Right renal cortex interstitium (tissue), 3 donors: Measurements from ENCODE around the gene HYKK. TPM values are rescaled to one million over a fixed set of nuclear protein-coding genes. Genes with fewer than 3 reads are reported as not detected.
"Not testable (repeated sequence)": the region's sequence is repeated elsewhere in the genome, so short reads cannot be mapped to it uniquely, and the experiment has no call there.

Experiments used
- DNase-seq, 3 donors: peaks; one replicate each; pipeline ENCODE4 v3.0.0-alpha.2; 2013; ENCODE audit warnings: low read depth in 3 of 3, low spot score in 2 of 3
- polyA plus RNA-seq, 3 donors: library from polyadenylated mRNA; unstranded; fragments of 120-200 nt; gene quantifications; one replicate each; pipeline ENCODE4 v1.2.1, GENCODE V29; 2013; ENCODE audit not compliant: insufficient read length in 3 of 3

The HYKK gene
- polyA plus RNA-seq, 3 donors = 7.3 to 10.8 (median 8.7) TPM

GRCh38 chr15:78539464-78540140 lies 32.2 kb downstream of the HYKK start:
- DNase-seq = not testable (repeated sequence)

- peak; percentile 82 to 87 (median 85) for DNase-seq
These were observed 32.9 kb downstream of the HYKK start, which contains the start of gene PSMA4 for GRCh38 chr15:78540141-78540870. Gene PSMA4 (plus strand): TSS chr15:78540444. CDS start chr15:78541928, 1,484 bp downstream.

GRCh38 chr15:78540871-78541743 lies 33.7 kb downstream of the HYKK start:
- peak in 1 of 3 donors; percentile 16 for DNase-seq

GRCh38 chr15:78541744-78542034 lies 34.3 kb downstream of the HYKK start:
- DNase-seq = no peak

GRCh38 chr15:78542647-78543046 lies 35.3 kb downstream of the HYKK start:
- DNase-seq = no peak

- no peak for DNase-seq
These were observed 42.8 kb downstream of the HYKK start for GRCh38 chr15:78550194-78550593.

- no peak for DNase-seq
These were observed 43.4 kb downstream of the HYKK start for GRCh38 chr15:78550815-78551214.

- no peak for DNase-seq
These were observed 44.5 kb downstream of the HYKK start for GRCh38 chr15:78551902-78552301.

- DNase-seq = no peak
These were observed 45.2 kb downstream of the HYKK start for GRCh38 chr15:78552597-78552996.

- DNase-seq = not testable (repeated sequence)
These were observed 52.8 kb downstream of the HYKK start for GRCh38 chr15:78560201-78560600.

GRCh38 chr15:78561490-78561889 lies 54.1 kb downstream of the HYKK start:
- DNase-seq = no peak

- no peak for DNase-seq
These were observed 55.7 kb downstream of the HYKK start for GRCh38 chr15:78563092-78563491.

- no peak for DNase-seq
These were observed 57.3 kb downstream of the HYKK start for GRCh38 chr15:78564743-78565096.

GRCh38 chr15:78565097-78565950 lies 57.9 kb downstream of the HYKK start, which contains the start of gene CHRNA5:
Gene CHRNA5 (plus strand): TSS chr15:78565520. CDS start chr15:78565720, 200 bp downstream.
- DNase-seq = peak; percentile 50 to 79 (median 67)

GRCh38 chr15:78565951-78566774 lies 58.8 kb downstream of the HYKK start:
- peak; percentile 17 to 40 (median 27) for DNase-seq

- DNase-seq = no peak
These were observed 60.2 kb downstream of the HYKK start for GRCh38 chr15:78567531-78567930.

- DNase-seq = no peak
These were observed 63.3 kb downstream of the HYKK start for GRCh38 chr15:78570710-78571109.

- no peak for DNase-seq
These were observed 64.0 kb downstream of the HYKK start for GRCh38 chr15:78571382-78571781.

GRCh38 chr15:78573416-78573815 lies 66.0 kb downstream of the HYKK start:
- no peak for DNase-seq
